HL-60 (cell line): ENCODE measurements around the gene FBXO30.
A peak's percentile ranks its signal among the peaks of the same experiment; 100 is the strongest.

Experiments used
- DNase-seq, 2 experiments: peaks; one replicate each; pipeline ENCODE4 v3.0.0-alpha.2; 2010 to 2020; ENCODE audit warnings: low read depth in 1 of 2, low spot score in 1 of 2
- H3K27ac ChIP-seq: fragments of 250-450 bp; sonication (Bioruptor Pico); replicated peaks from 2 replicates; pipeline ENCODE4 v1.5.1; 2020; ENCODE audit warnings: mild to moderate bottlenecking, moderate library complexity
- H3K27me3 ChIP-seq: fragments of 250-450 bp; sonication (Bioruptor Pico); 2 replicates; pipeline ENCODE4 v1.5.1; 2021; ENCODE audit warnings: mild to moderate bottlenecking, moderate library complexity; ENCODE audit not compliant: insufficient read depth, poor library complexity, severe bottlenecking
- H3K4me3 ChIP-seq: replicated peaks from 2 replicates; pipeline ENCODE4 v1.5.1; 2011; ENCODE audit warnings: mild to moderate bottlenecking, control low read depth, low read length; ENCODE audit not compliant: insufficient read depth
- CTCF ChIP-seq: IDR thresholded peaks from one replicate; pipeline ENCODE4 v1.5.1; 2011; ENCODE audit warnings: low read length, control low read depth, inconsistent platforms; ENCODE audit not compliant: insufficient read depth
- GABPA ChIP-seq: IDR thresholded peaks from 2 replicates; pipeline ENCODE4 v1.6.1; 2012; ENCODE audit warnings: low read depth
- POLR2AphosphoS5 ChIP-seq: IDR thresholded peaks from 2 replicates; pipeline ENCODE4 v1.6.1; 2012; ENCODE audit warnings: low read depth
- SPI1 ChIP-seq: IDR thresholded peaks from 2 replicates; pipeline ENCODE4 v1.6.1; 2012; ENCODE audit warnings: low read depth, mild to moderate bottlenecking, borderline replicate concordance
- TF ChIP-seq, protein P1 (sequence below): IDR thresholded peaks from 2 replicates; pipeline ENCODE4 v1.6.1; 2012; ENCODE audit warnings: low read depth; ENCODE audit not compliant: insufficient replicate concordance

Gene FBXO30

GRCh38 chr6:145756170-145756662 lies 58.4 kb downstream of the FBXO30 start:
- H3K27me3 ChIP-seq, result no peaks in the 10 kb centered on the region
- no peak for TF ChIP-seq CTCF
- TF ChIP-seq, protein P1, sequence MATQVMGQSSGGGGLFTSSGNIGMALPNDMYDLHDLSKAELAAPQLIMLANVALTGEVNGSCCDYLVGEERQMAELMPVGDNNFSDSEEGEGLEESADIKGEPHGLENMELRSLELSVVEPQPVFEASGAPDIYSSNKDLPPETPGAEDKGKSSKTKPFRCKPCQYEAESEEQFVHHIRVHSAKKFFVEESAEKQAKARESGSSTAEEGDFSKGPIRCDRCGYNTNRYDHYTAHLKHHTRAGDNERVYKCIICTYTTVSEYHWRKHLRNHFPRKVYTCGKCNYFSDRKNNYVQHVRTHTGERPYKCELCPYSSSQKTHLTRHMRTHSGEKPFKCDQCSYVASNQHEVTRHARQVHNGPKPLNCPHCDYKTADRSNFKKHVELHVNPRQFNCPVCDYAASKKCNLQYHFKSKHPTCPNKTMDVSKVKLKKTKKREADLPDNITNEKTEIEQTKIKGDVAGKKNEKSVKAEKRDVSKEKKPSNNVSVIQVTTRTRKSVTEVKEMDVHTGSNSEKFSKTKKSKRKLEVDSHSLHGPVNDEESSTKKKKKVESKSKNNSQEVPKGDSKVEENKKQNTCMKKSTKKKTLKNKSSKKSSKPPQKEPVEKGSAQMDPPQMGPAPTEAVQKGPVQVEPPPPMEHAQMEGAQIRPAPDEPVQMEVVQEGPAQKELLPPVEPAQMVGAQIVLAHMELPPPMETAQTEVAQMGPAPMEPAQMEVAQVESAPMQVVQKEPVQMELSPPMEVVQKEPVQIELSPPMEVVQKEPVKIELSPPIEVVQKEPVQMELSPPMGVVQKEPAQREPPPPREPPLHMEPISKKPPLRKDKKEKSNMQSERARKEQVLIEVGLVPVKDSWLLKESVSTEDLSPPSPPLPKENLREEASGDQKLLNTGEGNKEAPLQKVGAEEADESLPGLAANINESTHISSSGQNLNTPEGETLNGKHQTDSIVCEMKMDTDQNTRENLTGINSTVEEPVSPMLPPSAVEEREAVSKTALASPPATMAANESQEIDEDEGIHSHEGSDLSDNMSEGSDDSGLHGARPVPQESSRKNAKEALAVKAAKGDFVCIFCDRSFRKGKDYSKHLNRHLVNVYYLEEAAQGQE, result no peak
- TF ChIP-seq GABPA, result no peak
- 0 out of 2 replicates have a peak, but pooled peaks have one; percentile 29 for TF ChIP-seq POLR2AphosphoS5
- no peak overlapping the region for H3K27ac ChIP-seq
- no peak overlapping the region for H3K4me3 ChIP-seq
- peak; percentile 63 to 90 for DNase-seq

GRCh38 chr6:145755682-145756081 lies 58.9 kb downstream of the FBXO30 start:
- Histone ChIP-seq H3K27ac (no peak overlapping the region), H3K4me3 (no peak overlapping the region), H3K27me3 (no peaks in the 10 kb centered on the region)
- no peak for DNase-seq
- TF ChIP-seq, protein P1, result no peak
- TF ChIP-seq GABPA (no peak), POLR2AphosphoS5 (no peak), CTCF (no peak), SPI1 (no peak)

GRCh38 chr6:145752638-145753037 lies 62.0 kb downstream of the FBXO30 start:
- Histone ChIP-seq H3K27ac (no peak overlapping the region), H3K27me3 (no peaks in the 10 kb centered on the region), H3K4me3 (no peak overlapping the region)
- DNase-seq, result peak in 1 of 2 experiments; percentile 37
- TF ChIP-seq, protein P1, result no peak
- TF ChIP-seq CTCF, result no peak
- TF ChIP-seq POLR2AphosphoS5, result no peak
- no peak for TF ChIP-seq GABPA
- no peak for TF ChIP-seq SPI1
